HepG2 (cell line): ENCODE results near the gene TICAM2. TPM values are rescaled to one million over a fixed set of nuclear protein-coding genes. Genes with fewer than 3 reads are reported as not detected.

Experiments
- ATAC-seq: fragments of 200-7000 bp; cut with Tn5 transposase; 3 replicates; pipeline ENCODE4 v1.9.1; 2020; ENCODE audit warnings: mild to moderate bottlenecking, moderate library complexity
- BruUV-seq: library from RNA; stranded (reverse); fragments of 400-500 nt; replicated peaks from 2 replicates; lab custom pipeline; 2021; lab: Mats Ljungman, UMichigan
- CTCF ChIA-PET: fragments of 300-600 bp; formaldehyde crosslinking; extraction: SDS; loops from one replicate; lab custom pipeline; 2021; ENCODE audit warnings: low total read pairs, inconsistent platforms, low intra/inter-chr PET ratio; lab: Yijun Ruan, JAX
- POLR2A ChIA-PET: fragments of 350-600 bp; sonication (Branson Sonifier 250); formaldehyde crosslinking; loops from one replicate; lab custom pipeline; 2020; ENCODE audit warnings: antibody characterized with exemption, inconsistent platforms; lab: Yijun Ruan, JAX
- DNase-seq: peaks from one replicate; pipeline ENCODE4 v3.0.0-alpha.2; 2015; ENCODE audit warnings: low spot score
- FAIRE-seq: peaks from 3 replicates; lab custom pipeline; 2011; peaks lifted over from hg19 to GRCh38; lab: Jason Lieb, UNC
- H2AFZ ChIP-seq: one replicate; pipeline ENCODE4 v1.6.1; 2011; ENCODE audit warnings: low read length, inconsistent platforms
- H3K27ac ChIP-seq: fragments of 300-600 bp; 3 replicates; pipeline ENCODE4 v1.8.0; 2011; ENCODE audit warnings: mixed run types, mild to moderate bottlenecking, mixed read lengths, low read length, inconsistent platforms; ENCODE audit not compliant: insufficient read depth; ENCODE audit errors: extremely low read length
- H3K27me3 ChIP-seq, 2 experiments: fragments of 200-600 bp in 1 of 2; 2 replicates in 1 of 2; 3 replicates in 1 of 2; pipeline versions ENCODE4 v1.6.0 to v1.8.0; 2011; ENCODE audit warnings: low read length in 2 of 2, mild to moderate bottlenecking in 2 of 2, moderate library complexity in 2 of 2, inconsistent platforms in 1 of 2; ENCODE audit not compliant: insufficient read depth in 2 of 2, control insufficient read depth in 1 of 2
- H3K36me3 ChIP-seq, 2 experiments: fragments of 200-600 bp in 1 of 2; replicated peaks in 1 of 2; 2 replicates in 1 of 2; 3 replicates in 1 of 2; pipeline versions ENCODE4 v1.5.1 to v1.8.0; 2011; ENCODE audit warnings: low read length in 2 of 2, inconsistent platforms in 1 of 2; ENCODE audit not compliant: insufficient read depth in 2 of 2, control insufficient read depth in 1 of 2
- H3K4me1 ChIP-seq: 2 replicates; pipeline ENCODE4 v1.5.1; 2012; ENCODE audit warnings: low read length, inconsistent platforms; ENCODE audit not compliant: insufficient read depth
- H3K4me2 ChIP-seq: 2 replicates; pipeline ENCODE4 v1.6.0; 2011; ENCODE audit warnings: low read depth, low read length, inconsistent platforms
- H3K4me3 ChIP-seq, 3 experiments: fragments of 200-600 bp in 1 of 3; sonication (generic), shearing (Covaris generic) in 1 of 3; replicated peaks in 1 of 3; 2 replicates each; pipeline ENCODE4 v1.5.1; 2011 to 2016; ENCODE audit warnings: low read length in 3 of 3, inconsistent platforms in 2 of 3, low read depth in 2 of 3, mild to moderate bottlenecking in 2 of 3, control low read depth in 1 of 3, mixed read lengths in 1 of 3; ENCODE audit not compliant: insufficient read depth in 1 of 3
- H3K79me2 ChIP-seq: one replicate; pipeline ENCODE4 v1.6.1; 2011; ENCODE audit warnings: low read length, inconsistent platforms; ENCODE audit not compliant: insufficient read depth
- H3K9ac ChIP-seq: 2 replicates; pipeline ENCODE4 v1.6.0; 2011; ENCODE audit warnings: mild to moderate bottlenecking, low read depth, low read length, inconsistent platforms; ENCODE audit not compliant: insufficient read depth
- H3K9me3 ChIP-seq: 2 replicates; pipeline ENCODE4 v1.5.1; 2012; ENCODE audit warnings: mild to moderate bottlenecking, low read length
- H4K20me1 ChIP-seq: 2 replicates; pipeline ENCODE4 v1.6.0; 2011; ENCODE audit warnings: inconsistent platforms, mild to moderate bottlenecking, low read length, moderate library complexity; ENCODE audit not compliant: insufficient read depth
- HES4 ChIP-seq: sonication (generic); formaldehyde crosslinking; IDR thresholded peaks from 2 replicates; pipeline ENCODE4 v1.9.0; 2021; ENCODE audit warnings: mild to moderate bottlenecking, missing genetic modification reagents, borderline replicate concordance
- KDM5B ChIP-seq: sonication (generic); formaldehyde crosslinking; IDR thresholded peaks from 2 replicates; pipeline ENCODE4 v1.4.0; 2020; ENCODE audit warnings: missing genetic modification reagents, mild to moderate bottlenecking, borderline replicate concordance
- KLF16 ChIP-seq, 2 experiments: sonication (generic) in 1 of 2; formaldehyde crosslinking in 1 of 2; IDR thresholded peaks; 2 replicates each; pipeline versions ENCODE4 v1.6.1 to v1.8.0; 2016 to 2023; ENCODE audit warnings: missing genetic modification reagents in 2 of 2, missing compliant biosample characterization in 1 of 2
- NFRKB ChIP-seq: fragments of 450-650 bp; IDR thresholded peaks from 2 replicates; pipeline ENCODE4 v1.6.1; 2017
- POLR2G ChIP-seq: fragments of 200-400 bp; formaldehyde crosslinking; IDR thresholded peaks from 2 replicates; pipeline ENCODE4 v1.6.1; 2018; ENCODE audit warnings: mild to moderate bottlenecking, low read depth, low read length, moderate library complexity
- SMC3 ChIP-seq: IDR thresholded peaks from 2 replicates; pipeline ENCODE4 v1.6.1; 2011; ENCODE audit warnings: low read length, improper control_type of control experiment
- ZEB1 ChIP-seq: IDR thresholded peaks from 2 replicates; pipeline ENCODE4 v1.6.1; 2012; ENCODE audit warnings: mild to moderate bottlenecking, low read depth, inconsistent platforms; ENCODE audit not compliant: insufficient replicate concordance
- ZNF446 ChIP-seq: sonication (generic); formaldehyde crosslinking; IDR thresholded peaks from 2 replicates; pipeline ENCODE4 v1.5.0; 2020; ENCODE audit warnings: mild to moderate bottlenecking, missing genetic modification reagents
- ZSCAN20 ChIP-seq: sonication (generic); formaldehyde crosslinking; IDR thresholded peaks from 2 replicates; pipeline ENCODE4 v1.4.0; 2020; ENCODE audit warnings: missing genetic modification reagents, mild to moderate bottlenecking, borderline replicate concordance
- WGBS: methylation state at CpG from one replicate; pipeline ENCODE4 v1.1.6; 2017; ENCODE audit warnings: low lambda C conversion rate; 5-methylcytosine and 5-hydroxymethylcytosine counted together
- in situ Hi-C: cut with HindIII; loops from 2 replicates; pipeline ENCODE4 v1.10.0; 2017; ENCODE audit warnings: low pct_unique_long_range_greater_than_20kb; ENCODE audit not compliant: extremely low pct_ligation_motif_present
- intact Hi-C: fragments of 100-400 bp; cut with micrococcal nuclease; formaldehyde crosslinking; loops from one replicate; pipeline ENCODE4 v1.10.0; 2022; ENCODE audit not compliant: unreplicated experiment
- polyA plus RNA-seq, 8 experiments: library from polyadenylated mRNA; depleted of rRNA in 3 of 8; stranded (reverse) in 7 of 8; unstranded in 1 of 8; fragments of >200 nt; fragmentation: Illumina TruSeq in 4 of 8; extraction: Trizol in 4 of 8; gene quantifications; 2 replicates each; pipeline versions ENCODE4 v1.2.1 to v1.2.3, GENCODE V29; 2011 to 2016; ENCODE audit warnings: low read depth in 4 of 8, missing spikeins in 1 of 8, mixed read lengths in 1 of 8; ENCODE audit not compliant: insufficient read depth in 1 of 8
- total RNA-seq, 5 experiments: library from RNA; depleted of rRNA; stranded (reverse); fragments of >200 nt; fragmentation: Illumina TruSeq; extraction: Trizol; gene quantifications; 2 replicates each; pipeline ENCODE4 v1.2.3, GENCODE V29; 2016; ENCODE audit warnings: low read depth in 1 of 5
- TF ChIP-seq, protein P1 (sequence below): sonication (generic); formaldehyde crosslinking; IDR thresholded peaks from 2 replicates; pipeline ENCODE4 v1.4.0; 2020; ENCODE audit warnings: missing genetic modification reagents
- TF ChIP-seq, protein P2 (sequence below): sonication (generic); formaldehyde crosslinking; IDR thresholded peaks from 2 replicates; pipeline ENCODE4 v1.5.0; 2020; ENCODE audit warnings: mild to moderate bottlenecking, missing genetic modification reagents, borderline replicate concordance
- TF ChIP-seq, protein P3 (sequence below): sonication (generic); formaldehyde crosslinking; IDR thresholded peaks from 2 replicates; pipeline ENCODE4 v1.5.0; 2020; ENCODE audit warnings: mild to moderate bottlenecking, missing genetic modification reagents, moderate library complexity
- TF ChIP-seq, protein P4 (sequence below): sonication (generic); formaldehyde crosslinking; IDR thresholded peaks from 2 replicates; pipeline ENCODE4 v1.8.1; 2022; ENCODE audit warnings: mild to moderate bottlenecking, missing genetic modification reagents

TICAM2 gene
- total and polyA plus RNA-seq, 2 of the 13 experiments (the other 11 are each of a cell fraction or from before 2014, with no cell fraction given): 0.04 TPM; not detected in 1

DNA sequence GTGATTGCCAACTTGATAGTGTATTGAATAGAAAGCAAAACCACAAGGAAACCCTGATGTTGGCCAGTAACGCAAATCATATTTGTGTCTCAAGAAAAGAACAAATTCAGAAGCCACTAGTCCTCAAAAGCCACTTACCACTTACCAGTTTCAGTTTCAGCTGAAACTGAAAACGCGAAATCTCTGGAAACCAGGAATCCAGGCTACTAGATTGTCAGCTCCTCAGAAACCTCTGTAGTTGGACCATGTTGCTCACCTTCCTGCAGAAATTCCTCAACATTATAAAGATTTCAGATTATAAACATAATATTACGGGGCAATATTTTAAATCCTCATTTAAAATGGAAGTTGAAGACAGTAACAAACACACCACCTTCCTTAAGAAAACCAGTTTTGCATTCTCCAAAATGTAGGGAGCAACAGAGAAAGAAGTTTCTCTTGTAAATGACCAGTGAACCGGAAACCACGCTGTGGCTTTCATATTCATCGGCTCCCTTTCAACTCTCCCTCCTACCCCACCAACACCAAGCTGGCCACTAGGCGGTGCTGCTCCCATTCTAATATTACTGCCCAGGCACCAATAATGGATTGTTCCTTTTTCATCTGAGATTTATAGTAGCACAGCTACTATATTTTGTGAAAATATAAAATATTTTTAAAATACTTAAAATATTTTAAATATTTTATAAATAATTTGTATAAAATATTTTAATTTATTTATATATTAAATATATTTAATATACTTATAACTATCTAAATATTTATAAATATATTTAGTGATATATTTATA is 32.3 kb upstream of the TICAM2 start:
- DNase-seq (peak; percentile 78), ATAC-seq (peak; percentile 99), FAIRE-seq (peak; percentile 93)
- CTCF ChIA-PET: interaction anchor here (1.1 to 2.3 kb wide), 4 partner anchors 197 to 433 kb away, joined by 3 to 24 read pairs (median 16); no protein-coding TSS in a partner anchor
- TSS peak; percentile 78 for BruUV-seq
- intact Hi-C loops: loop anchor here (1.0 kb wide), 4 partner anchors 137 to 434 kb away; no protein-coding TSS in a partner anchor
- under 1% methylated on average over 8 of the region's 8 CpGs for WGBS
- H3K4me1 ChIP-seq: peaks cover 22% of the 10 kb centered on the region
- POLR2A ChIA-PET: interaction anchor here (1.2 kb wide), 1 partner anchor 9 kb away, joined by 5 read pairs; the partner anchor contains the start of gene TMED7
- H3K4me2 ChIP-seq: peak overlapping the region; percentile 68
- in situ Hi-C loops: no loop called here
- H3K79me2 ChIP-seq: no peaks in the 10 kb centered on the region
- peak overlapping the region; percentile 72 for H3K9ac ChIP-seq
- peak overlapping the region; percentile 59 for H3K27ac ChIP-seq
- H2AFZ ChIP-seq: peak overlapping the region; percentile 99
- H3K4me3 ChIP-seq: peak overlapping the region; percentile 57 to 61 (median 60)
- H3K27me3 ChIP-seq: 0 out of 5 replicates have a peak, but pooled peaks cover 0 to 2% of the 10 kb centered on the region in 2 experiments
- no peaks in the 10 kb centered on the region for H4K20me1 ChIP-seq
- no peaks in the 10 kb centered on the region for H3K36me3 ChIP-seq
- H3K9me3 ChIP-seq: no peaks in the 10 kb centered on the region
- TF ChIP-seq SMC3 (peak; percentile 95), NFRKB (no peak), KDM5B (no peak), ZEB1 (no peak), KLF16 (CRISPR knock-in tag; IDR thresholded peaks at IDR 0.05) (peak in 1 of 2 experiments; percentile 69; a peak in 2 of 4 replicates), ZNF446 (CRISPR knock-in tag) (no peak), ZSCAN20 (no peak), POLR2G (0 out of 2 replicates have a peak, but pooled peaks have one; percentile 43), HES4 (CRISPR knock-in tag) (no peak)
- TF ChIP-seq, protein P1, sequence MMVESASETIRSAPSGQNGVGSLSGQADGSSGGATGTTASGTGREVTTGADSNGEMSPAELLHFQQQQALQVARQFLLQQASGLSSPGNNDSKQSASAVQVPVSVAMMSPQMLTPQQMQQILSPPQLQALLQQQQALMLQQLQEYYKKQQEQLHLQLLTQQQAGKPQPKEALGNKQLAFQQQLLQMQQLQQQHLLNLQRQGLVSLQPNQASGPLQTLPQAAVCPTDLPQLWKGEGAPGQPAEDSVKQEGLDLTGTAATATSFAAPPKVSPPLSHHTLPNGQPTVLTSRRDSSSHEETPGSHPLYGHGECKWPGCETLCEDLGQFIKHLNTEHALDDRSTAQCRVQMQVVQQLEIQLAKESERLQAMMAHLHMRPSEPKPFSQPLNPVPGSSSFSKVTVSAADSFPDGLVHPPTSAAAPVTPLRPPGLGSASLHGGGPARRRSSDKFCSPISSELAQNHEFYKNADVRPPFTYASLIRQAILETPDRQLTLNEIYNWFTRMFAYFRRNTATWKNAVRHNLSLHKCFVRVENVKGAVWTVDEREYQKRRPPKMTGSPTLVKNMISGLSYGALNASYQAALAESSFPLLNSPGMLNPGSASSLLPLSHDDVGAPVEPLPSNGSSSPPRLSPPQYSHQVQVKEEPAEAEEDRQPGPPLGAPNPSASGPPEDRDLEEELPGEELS: no peak
- TF ChIP-seq, protein P2, sequence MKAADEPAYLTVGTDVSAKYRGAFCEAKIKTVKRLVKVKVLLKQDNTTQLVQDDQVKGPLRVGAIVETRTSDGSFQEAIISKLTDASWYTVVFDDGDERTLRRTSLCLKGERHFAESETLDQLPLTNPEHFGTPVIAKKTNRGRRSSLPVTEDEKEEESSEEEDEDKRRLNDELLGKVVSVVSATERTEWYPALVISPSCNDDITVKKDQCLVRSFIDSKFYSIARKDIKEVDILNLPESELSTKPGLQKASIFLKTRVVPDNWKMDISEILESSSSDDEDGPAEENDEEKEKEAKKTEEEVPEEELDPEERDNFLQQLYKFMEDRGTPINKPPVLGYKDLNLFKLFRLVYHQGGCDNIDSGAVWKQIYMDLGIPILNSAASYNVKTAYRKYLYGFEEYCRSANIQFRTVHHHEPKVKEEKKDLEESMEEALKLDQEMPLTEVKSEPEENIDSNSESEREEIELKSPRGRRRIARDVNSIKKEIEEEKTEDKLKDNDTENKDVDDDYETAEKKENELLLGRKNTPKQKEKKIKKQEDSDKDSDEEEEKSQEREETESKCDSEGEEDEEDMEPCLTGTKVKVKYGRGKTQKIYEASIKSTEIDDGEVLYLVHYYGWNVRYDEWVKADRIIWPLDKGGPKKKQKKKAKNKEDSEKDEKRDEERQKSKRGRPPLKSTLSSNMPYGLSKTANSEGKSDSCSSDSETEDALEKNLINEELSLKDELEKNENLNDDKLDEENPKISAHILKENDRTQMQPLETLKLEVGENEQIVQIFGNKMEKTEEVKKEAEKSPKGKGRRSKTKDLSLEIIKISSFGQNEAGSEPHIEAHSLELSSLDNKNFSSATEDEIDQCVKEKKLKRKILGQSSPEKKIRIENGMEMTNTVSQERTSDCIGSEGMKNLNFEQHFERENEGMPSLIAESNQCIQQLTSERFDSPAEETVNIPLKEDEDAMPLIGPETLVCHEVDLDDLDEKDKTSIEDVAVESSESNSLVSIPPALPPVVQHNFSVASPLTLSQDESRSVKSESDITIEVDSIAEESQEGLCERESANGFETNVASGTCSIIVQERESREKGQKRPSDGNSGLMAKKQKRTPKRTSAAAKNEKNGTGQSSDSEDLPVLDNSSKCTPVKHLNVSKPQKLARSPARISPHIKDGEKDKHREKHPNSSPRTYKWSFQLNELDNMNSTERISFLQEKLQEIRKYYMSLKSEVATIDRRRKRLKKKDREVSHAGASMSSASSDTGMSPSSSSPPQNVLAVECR (CRISPR knock-in tag): peak; percentile 15; the same call in 1 of the 2 replicates
- TF ChIP-seq, protein P3, sequence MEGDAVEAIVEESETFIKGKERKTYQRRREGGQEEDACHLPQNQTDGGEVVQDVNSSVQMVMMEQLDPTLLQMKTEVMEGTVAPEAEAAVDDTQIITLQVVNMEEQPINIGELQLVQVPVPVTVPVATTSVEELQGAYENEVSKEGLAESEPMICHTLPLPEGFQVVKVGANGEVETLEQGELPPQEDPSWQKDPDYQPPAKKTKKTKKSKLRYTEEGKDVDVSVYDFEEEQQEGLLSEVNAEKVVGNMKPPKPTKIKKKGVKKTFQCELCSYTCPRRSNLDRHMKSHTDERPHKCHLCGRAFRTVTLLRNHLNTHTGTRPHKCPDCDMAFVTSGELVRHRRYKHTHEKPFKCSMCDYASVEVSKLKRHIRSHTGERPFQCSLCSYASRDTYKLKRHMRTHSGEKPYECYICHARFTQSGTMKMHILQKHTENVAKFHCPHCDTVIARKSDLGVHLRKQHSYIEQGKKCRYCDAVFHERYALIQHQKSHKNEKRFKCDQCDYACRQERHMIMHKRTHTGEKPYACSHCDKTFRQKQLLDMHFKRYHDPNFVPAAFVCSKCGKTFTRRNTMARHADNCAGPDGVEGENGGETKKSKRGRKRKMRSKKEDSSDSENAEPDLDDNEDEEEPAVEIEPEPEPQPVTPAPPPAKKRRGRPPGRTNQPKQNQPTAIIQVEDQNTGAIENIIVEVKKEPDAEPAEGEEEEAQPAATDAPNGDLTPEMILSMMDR (CRISPR knock-in tag): peak; percentile 89
- TF ChIP-seq, protein P4, sequence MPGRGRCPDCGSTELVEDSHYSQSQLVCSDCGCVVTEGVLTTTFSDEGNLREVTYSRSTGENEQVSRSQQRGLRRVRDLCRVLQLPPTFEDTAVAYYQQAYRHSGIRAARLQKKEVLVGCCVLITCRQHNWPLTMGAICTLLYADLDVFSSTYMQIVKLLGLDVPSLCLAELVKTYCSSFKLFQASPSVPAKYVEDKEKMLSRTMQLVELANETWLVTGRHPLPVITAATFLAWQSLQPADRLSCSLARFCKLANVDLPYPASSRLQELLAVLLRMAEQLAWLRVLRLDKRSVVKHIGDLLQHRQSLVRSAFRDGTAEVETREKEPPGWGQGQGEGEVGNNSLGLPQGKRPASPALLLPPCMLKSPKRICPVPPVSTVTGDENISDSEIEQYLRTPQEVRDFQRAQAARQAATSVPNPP (CRISPR knock-in tag): no peak
